ENCODE data around the gene ZCCHC14.
A peak's percentile ranks its signal among the peaks of the same experiment; 100 is the strongest.

Gene ZCCHC14

DNA sequence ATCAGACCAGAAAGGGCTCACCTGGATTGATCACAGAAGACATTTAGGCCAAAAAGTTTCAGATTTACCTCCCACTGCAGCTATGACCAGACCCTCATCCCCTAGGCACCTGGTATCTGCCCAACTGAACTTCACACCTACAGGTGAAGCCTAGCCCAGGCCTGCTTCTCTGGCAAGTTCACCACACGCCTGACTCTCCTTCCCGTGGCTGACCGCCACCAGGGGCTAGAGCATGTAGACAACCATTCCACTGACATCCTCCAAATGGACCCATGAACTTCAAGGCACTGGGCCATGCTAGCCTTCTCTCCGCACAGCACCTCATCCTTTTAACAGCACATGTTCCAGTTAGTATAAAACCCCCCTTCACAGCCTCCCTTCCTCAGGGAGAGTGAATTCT, 18.8 kb downstream of the ZCCHC14 start:
- DNase-seq, result no peak

DNA sequence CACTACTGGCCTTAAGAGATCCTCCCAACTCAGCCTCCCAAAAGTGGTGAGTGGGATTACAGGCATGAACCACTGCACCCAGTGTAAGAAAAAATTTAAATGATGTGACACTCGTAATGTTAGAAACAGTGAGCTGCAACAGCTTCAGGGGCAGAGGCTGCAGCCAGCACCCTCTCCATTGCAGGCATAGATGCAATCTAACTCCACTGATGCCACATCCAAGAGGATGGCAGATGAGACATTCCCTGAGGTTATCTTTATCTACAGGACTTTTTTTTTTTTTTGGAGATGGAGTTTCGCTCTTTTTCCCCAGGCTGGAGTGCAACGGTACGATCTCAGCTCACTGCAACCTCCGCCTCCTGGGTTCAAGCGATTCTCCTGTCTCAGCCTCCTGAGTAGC, 19.9 kb downstream of the ZCCHC14 start:
- no peak for DNase-seq

DNA sequence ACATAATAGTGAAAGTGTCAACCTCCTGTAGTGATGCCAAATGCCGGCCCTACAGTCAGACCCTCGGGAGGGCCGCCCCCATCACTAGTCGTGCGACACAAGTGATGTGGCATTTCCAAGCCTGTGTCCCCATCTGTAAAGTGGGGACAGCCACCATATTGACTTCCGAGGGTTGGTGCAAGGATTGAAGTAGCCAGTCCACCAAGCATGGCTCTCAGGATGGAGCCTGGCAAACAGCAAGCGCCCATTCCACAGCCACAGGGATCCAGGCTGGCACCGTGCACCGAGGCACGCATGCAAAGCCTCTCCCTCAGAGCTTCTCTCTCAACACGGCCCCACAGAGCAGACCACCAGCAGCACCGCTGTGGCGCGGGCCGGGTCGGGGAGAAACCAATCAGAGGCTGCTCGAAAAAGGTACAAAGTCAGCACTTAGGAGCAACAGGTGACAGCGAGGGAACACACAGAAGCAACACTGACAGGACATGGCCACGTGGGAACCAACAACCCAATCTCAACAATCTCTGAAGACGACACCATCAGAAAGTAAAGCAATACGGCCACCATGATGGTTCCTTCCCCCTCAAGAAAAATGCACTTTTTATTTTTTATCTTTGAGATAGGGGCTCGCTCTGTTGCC, 20.6 kb downstream of the ZCCHC14 start:
- no peak for DNase-seq

DNA sequence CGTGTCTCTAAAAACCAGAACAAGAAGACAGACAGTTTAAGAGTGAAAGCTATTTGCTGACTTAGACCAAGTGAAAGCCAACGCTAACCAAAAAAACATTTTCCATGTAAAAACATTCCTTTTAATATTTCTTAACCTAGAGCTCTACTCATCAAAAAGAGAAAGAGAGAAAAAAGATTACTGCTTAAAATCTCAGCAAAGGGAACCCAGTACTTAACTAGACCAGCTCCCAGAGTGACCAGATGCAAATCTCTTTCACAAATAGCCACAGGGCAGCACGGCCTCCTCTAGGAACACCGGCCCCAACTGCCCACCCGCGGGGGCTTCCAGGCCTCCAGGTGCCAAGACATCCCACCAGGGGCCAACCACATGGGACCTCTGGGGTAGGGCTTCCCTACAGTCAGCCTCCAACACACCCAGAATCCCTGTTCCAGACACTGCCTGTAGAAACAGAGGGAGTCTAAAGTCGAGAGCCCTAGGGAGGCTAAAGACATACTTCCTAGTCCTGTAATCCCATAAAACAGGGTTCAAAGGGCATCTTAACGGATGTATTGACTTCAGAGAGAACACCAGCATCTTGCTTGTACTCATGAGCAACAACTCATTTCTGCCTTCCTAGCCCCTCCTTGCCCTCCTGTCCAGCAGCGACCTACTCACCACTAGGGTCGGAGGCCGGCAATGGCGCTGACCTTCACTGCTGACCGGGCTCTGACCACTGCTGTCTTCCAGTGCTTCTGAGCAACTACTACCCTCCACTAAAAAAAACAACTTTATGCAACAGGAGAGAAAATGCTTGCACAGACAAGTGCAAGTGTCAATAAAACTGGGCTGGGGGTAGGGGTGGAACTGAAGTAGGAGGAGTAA, 21.3 kb downstream of the ZCCHC14 start:
- no peak for DNase-seq

DNA sequence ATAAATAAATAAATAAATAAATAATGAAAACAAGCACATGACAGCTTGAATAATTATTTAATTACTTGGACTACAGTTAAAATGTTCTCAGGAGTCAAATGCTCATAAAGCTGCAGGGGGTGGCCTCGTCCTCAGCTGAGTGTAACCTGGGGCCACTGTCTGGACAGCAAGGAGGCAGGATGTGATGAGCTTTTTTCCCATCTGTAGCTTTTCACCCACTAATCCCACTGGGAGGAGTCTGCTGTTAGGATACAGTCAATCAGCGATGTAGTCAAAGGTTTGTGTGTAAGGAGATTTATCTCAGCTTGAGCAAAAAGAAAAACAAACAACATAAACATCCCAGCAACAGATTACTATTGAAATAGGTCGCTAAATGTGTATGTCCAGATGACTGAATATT, 22.5 kb downstream of the ZCCHC14 start:
- DNase-seq, result no peak

DNA sequence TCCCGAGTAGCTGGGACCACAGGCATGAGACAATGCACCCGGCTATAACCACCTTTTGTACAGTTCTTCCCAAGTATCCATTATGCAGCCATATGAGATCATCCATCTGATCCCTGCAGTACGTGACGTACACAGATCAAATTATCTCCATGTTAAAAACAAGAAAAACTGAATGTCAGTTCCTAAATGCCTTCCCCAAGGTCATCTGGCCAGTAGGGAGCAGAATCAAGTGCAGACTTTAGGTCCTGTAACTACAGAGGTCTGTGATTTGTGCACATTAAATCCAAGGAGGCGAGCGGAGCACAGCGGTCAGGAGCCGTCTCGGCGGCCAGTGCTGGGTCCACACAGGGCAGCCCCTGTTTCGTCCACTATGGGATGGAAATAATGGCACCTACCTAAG, 23.7 kb downstream of the ZCCHC14 start:
- no peak for DNase-seq

DNA sequence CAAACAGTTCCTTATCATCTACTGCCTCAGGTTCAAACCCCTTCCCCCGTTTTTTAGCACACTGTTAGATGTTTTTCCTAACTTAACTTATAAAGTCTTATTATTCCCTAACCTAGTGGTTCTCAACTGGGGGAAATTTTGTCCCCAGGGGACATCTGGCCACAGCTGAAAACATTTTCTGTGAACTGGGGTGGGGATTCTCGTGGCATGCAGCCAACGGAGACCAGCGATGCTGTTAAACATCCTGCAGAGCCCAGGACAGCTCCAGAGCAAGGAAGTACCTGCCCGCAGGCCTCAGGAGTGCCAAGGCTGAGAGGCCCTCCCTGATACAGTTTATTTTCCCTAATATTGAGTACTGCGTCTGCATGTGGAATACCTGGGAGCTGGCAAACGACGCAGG, 24.3 kb downstream of the ZCCHC14 start:
- no peak for DNase-seq

DNA sequence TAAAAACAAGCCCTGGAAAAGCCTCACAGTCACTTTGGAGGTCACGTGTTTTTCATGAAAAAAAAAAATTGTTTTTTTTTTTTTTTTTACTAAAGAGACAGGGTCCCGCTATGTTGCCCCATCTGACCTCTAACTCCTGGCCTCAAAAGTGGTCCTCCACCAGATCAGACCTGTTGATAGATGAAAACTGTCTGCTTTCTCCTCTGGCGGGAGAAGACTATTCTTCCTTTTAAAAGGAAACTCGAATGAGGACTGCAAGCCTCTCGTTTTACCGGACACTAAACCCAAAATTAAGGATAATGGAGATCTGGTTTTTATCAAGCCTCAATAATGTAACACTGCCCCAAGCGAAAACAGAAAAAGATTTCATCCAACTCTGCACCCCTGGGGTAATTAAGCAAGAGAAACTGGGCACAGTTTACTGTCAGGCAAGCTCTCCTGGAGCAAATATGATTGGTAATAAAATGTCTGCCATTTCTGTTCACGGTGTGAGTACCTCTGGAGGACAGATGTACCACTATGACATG, 25.8 kb downstream of the ZCCHC14 start:
- DNase-seq, result no peak

DNA sequence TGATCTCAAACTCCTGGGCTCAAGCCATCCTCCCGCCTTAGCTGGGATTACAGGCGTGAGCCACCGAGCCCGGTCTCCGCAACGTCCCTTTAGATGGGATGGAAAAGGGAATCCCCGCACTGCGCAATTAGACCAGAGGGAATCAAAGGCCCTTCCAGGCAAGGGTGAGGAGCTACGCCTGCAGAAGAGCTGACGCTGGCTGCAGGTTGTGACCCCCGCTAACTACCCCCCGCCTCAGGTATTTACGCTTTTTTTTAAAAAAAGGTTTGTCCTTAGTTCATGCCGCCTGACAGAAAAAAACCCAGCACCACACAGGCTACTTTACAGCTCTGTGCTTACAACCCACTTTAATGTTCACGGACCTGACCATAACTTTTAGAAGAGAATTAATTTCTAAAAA, 26.9 kb downstream of the ZCCHC14 start:
- DNase-seq, result no peak

DNA sequence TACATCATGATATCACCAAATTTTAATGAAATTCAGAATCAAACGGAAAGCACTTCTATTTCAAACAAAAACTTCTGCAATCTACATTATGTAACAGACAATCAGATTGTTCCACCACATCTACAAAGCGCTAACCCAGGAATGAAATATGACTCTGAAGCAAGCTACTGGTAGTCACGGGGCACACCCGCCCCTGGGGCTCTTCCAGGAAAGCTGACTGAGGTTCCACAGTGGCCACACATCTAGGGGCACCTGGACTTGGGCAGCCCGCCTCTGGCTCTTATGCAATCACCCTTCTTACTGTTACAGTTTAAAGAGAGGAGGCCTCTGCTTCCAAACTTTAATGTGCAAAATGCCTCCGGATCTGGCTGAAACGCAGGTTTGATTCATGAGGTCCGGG, 27.5 kb downstream of the ZCCHC14 start:
- no peak for DNase-seq

DNA sequence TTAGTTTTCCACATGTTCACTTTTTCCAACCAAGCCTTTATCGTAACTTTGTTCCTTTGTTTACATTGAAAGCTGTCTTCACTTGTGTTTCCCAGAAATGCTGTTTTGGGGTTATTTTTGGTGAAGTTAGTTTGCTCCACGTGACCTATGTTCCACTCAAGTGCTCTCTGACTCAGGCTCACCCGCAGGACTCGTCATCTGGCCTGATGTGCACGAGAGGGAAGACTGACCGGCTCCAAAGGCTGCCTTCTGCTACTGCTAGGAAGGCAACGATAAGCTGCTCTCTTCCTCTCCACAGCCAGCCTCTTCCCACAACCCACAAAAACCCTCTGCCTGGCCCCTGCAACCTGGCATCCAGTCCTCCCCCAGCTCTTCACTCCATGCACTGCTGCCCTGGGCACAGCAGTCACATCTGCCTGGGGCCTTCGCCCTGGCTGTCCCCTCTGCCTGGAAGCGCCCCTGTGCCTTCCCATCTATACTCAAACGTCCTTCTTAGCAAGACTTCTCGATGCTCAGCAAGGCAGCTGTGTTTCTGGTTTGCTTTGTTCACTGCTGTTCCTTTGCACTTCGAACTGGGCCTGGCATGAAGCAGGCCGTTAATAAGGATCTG, 28.0 kb downstream of the ZCCHC14 start:
- DNase-seq, result peak; percentile 17

DNA sequence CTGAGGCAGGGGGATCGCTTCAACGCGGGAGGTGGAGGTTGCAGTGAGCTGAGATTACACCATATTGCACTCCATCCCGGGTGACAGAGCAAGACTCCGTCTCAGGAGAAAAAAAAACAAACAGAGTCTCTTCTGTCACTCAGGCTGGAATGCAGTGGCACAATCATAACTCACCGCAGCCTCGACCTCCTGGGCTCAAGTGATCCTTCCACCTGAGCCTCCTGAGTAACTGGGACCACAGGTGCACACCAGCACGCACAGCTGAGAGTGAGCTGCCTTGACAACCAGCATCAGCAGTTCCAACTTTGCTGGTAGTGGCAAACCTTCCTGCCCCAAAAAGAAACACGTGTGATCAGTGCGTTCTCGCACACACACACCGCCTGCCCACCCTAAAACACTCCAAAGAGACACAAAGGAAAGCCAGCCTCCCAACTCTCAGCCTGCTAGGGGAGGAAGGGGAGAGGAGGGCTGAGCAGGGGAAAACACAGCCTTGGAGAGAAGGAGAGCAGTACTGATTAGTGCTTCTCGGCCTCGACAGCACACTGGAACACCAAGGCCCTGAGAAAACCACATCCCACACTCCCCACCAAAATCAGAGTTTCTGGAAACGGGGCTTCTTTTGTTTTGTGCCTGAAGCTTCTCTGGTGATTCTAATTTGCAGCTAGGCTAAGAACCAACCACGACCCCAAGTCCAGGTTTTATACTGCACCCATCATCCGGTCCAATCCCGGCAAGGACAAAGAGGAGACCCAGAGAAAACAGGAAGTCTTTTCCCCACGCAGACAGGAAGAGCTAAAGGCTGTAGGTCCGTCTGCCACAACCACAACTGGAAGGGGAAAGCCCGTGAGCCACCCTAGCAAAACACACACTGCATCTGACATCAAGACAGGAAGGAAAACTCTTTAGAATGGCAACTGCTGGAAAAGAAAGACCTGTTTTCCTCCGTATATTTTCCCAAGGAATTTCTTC, 28.8 kb downstream of the ZCCHC14 start:
- DNase-seq, result no peak

DNA sequence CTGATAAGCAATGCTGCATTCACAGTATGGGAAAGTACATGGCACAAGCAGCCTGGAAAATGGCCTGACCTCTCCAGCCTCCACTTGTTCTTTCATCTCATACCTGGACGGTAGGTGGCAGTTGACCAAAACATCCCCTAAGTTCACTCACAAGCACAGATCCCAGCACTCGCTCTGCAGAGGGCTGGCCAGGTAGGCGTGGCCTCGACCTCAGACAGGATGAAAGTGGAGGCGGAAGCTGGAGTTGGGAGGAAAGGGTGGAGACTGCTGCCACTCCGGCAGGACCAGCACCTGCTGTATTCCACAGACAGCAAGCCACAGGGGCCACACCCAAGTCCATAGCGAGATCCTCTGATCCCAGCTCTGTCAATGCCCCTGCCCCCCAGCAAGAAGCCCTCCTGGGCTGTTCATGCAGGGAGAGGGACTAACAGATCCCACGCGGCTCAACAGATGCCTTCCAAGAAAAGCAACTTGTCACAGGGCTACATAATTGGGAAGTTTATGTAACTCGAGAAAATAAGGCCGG, 31.3 kb downstream of the ZCCHC14 start:
- DNase-seq, result peak; percentile 97

DNA sequence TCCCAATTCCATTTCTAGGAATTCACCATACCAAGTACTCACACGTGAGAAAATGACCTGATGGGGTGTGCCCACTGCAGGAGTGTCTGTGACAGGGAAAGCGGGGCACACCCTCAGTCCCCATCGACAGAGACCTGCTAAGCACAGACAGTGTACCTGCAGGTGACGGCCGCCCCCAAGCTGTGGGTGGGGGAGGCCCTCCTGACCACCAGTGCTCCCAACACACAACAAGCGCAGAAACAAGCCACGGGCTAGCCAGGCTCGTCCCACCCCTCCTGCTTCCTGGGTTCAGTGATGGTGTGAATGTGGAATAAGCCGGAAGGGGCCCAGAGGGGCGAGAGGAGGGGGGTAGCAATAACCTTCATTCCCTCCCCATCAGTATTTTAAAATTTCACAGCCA, 31.9 kb downstream of the ZCCHC14 start:
- no peak for DNase-seq

DNA sequence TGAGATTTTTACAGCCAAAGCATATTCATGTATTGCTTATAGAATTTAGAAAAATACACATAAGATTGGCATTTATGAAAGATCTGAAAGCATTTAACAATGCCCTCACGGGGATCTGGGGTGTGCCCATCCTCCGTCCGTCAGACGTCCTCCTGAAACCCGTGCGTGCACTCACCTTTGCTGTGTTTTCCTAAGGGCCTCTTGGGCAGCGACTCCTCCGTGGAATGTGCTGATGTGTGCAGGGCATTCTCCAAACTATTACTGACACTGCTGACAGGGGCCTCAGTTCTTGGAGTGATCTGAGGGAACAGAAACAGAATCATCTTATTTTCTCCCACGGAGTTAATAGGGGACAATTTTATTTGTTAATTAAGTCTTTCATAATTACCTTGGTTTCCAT, 33.0 kb downstream of the ZCCHC14 start:
- no peak for DNase-seq

DNA sequence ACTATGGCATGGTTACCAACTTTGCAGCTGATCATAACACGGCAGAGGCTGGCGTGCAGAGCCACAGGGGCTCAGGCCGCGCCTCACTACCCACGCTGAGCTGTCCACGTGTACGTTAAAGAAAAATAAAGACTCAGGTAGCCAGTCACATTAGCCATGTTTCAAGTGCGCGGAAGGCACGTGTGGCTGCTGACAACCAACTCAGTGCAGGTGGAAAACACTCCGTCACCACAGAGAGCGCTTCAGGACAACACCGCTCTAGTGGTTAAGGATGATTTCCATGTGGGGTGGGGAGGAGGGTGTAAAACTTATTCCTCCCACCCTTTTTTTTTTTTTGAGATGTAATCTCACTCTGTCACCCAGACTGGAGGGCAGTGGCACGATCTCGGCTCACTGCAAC, 33.8 kb downstream of the ZCCHC14 start:
- DNase-seq, result no peak

DNA sequence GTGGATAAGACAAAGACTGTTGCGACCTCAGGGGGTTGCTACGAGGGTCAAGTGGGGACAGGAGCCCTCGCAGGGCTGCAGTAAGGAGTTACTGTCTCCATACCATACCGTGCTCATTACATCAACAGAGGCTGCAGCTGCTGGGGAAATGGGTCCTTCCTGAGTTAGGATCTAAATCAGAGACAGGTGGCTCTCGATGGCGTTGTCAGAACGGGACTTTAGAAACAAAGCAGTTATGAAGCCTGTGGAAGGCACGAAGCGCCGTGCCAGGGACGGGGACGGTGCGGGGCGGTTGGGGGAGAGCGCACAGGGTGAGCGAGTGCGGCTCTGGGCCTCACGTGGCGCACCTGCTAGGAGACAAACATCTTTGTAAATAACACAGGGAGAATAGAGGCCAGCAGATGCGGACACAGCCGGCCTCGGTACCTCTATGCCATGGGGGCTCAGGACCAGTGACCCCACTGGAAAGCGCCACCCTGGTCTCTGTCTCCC, 34.4 kb downstream of the ZCCHC14 start:
- no peak for DNase-seq

DNA sequence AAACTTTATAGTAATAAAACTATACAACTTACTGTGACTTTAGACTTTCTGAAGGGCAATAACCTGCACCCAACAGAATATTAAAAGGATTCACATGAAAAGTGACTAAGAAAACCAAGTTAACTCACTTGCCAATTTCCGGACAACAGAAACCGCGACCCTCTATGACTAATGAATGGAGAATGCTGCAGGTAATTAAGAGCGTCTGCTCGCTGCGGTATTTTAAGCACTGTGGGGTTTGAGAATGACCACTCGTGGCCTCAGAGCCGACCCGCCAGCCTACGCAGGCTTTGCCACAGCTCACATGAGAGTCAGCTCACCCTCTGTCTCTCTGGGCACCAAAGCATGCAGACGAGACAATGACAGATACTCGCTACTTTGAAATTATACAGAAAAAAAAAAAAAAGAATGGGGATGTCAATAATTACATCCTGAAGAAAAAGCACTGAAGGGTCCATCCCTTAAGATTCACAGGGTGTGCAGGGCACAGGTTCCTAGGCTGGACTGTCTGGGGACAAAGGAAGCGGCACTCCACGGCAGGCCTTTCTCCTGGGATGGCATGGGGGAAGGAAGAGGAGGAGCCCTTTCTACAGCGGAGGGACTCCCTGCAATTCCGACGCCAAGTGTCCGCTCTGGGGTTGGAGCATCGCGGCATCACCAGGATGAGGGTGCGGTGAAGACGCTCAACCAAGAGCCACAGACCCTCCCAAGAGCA, 35.0 kb downstream of the ZCCHC14 start:
- no peak for DNase-seq

DNA sequence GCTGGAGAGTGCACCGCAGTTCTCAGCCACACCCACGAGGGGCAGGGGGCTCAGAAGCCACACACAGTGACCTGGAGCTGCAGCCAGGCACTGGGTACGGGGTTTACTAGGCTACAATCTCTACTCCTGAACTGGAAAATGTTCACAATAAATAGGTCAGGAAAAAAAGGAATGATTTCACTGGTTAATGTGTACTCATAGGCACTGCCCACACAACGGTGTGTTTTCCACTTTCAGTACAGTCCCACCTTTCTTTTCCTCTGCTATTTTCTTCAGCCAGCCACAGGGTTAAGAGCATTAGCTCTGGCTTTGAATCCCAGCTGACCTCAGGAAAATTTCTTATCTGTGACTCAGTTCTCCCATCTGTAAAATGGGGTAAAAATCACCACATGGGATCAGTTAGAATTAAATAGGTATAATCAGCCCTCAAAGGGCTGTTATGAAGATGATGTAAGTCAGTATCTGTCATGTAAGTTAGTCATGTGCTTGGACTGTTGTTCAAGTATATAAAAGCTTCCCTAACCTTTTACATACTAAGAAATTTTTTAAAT, 35.7 kb downstream of the ZCCHC14 start:
- DNase-seq, result no peak

DNA sequence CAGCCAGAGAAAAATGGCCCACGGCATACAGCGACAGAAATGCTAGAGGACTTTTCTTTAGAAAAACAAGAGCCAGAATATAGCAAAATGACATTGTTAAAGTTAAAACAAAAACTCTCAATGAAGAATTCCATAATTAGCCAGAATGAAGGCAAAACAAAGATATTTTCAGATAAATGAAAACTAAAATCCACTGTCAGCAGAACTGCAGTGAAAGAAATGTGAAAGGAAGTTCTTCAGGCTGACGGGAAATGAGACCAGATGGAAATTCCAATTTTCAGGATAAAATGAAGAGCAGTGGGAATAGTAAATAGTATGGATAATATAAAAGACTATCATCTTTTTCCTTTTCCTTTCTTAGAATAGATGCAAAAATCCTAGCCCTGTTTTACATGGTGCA, 38.4 kb downstream of the ZCCHC14 start:
- DNase-seq, result no peak

DNA sequence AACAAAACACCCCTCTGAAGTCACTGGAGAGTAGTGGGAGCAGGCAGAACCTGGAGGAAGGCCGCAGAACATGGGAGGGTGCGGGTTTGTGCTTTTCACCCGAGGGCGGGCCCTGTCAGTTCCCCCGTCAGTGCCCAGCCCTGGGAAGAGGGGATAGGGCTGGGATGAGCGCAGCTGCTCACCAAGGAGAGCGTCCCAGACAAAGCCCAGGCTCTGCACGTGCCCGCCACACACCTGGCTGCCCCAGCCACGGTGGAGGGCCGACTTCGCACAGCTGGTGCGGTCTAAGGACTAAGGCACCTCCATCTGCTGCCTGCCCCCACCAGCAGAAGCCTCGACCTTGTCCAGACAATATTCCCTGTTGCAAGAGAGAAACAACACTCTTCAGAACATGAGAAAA, 39.5 kb downstream of the ZCCHC14 start:
- no peak for DNase-seq

Data from DMS53 (cell line).